ENCODE measurements around the gene PNN. TPM values are rescaled to one million over a fixed set of nuclear protein-coding genes. Genes with fewer than 3 reads are reported as not detected.

PNN gene
- 46.8 to 56.1 TPM (median 49.2 TPM) in 5 replicates for total RNA-seq (2022; extraction: Qiagen RNA extraction; ENCODE audit: low read depth)

GRCh38 chr14:39174560-39175444 lies at the start of gene PNN:
Gene PNN (plus strand): TSS chr14:39175254. CDS start chr14:39175280, 26 bp downstream.

Other genes with a start within 250 kb of the PNN start
- 59.7 to 94.8 TPM (median 86.7 TPM) in 5 replicates for gene SEC23A, start 72.0 kb upstream of the PNN start, total RNA-seq (2022; extraction: Qiagen RNA extraction; ENCODE audit: low read depth)
- gene GEMIN2, start 60.9 kb upstream of the PNN start, total RNA-seq (2022; extraction: Qiagen RNA extraction; ENCODE audit: low read depth) = 25.0 to 30.1 TPM (median 26.9 TPM) in 5 replicates
- 13.5 to 16.1 TPM (median 14.8 TPM) in 5 replicates for gene TRAPPC6B, start 4.9 kb upstream of the PNN start, total RNA-seq (2022; extraction: Qiagen RNA extraction; ENCODE audit: low read depth)
- gene MIA2, start 58.7 kb downstream of the PNN start, total RNA-seq (2022; extraction: Qiagen RNA extraction; ENCODE audit: low read depth) = 19.3 to 28.2 TPM (median 24.3 TPM) in 5 replicates

Measured in A549 treated with DMSO at 1 μM for 4 hours (cell line).